ENCODE measurements around the gene PAPOLG. TPM values are rescaled to one million over a fixed set of nuclear protein-coding genes. Genes with fewer than 3 reads are reported as not detected.

Gene PAPOLG
- total RNA-seq (2022; extraction: Qiagen RNA extraction), result 7.9 to 9.7 TPM (median 8.3 TPM) in 5 replicates

DNA sequence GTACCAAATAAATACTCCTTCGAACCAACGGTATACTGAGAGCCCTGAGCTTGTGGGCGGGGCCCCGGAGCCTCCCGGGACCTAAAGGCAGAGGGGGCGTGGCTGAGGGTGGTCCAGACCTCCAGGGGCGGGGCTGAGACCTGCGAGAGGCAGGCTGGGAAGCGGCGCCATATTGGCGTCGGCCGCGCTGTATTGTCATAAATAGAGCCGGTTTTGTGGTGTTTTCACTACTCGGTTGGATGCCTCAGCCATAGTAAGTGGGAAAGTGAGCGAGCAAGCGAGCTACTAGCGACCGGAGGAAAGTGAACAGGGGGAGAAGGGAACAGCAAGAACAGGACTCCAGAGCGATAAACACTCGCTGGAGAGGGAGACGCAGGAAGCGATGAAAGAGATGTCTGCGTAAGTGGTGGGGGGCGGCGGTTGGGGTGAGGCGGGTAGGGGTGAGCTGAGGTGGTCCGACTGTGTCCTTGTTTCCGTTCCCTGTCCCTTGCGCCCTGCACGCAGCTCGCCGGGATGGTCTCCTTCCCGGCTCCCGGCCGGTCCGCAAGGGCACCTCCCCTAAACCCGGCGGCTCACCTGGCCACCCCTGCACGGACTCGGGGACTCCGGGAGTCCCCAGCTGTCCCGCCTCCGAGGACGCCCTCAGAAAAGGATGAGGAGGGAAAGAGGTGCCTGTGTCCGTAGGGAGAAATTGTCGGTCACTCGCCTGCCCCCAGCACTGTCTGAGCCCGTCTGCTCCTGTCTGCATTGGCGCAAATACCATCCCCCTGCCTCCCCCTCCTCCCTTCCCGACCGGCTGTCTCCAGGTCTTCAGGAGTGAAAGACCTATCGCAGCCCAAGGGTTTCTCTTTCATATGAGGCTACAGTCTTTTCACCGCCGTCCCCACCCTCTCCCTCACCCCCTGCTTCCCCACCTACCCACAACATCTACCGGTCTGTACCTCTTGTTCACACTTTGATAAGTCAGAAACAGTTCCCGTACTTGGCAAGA is at the start of gene PAPOLG:
Gene PAPOLG, plus strand, starts transcription at position 172 of the 991 bp plus-strand sequence. Its CDS starts 211 bp downstream, at position 383.

Other genes with a start within 250 kb of the PAPOLG start
- gene BCL11A, start 202.6 kb upstream of the PAPOLG start, total RNA-seq (2022; extraction: Qiagen RNA extraction), result 0.04 to 0.20 TPM (median 0.10 TPM) in 4 of 5 replicates, not detected in the other
- gene REL, start 125.3 kb downstream of the PAPOLG start, total RNA-seq (2022; extraction: Qiagen RNA extraction), result 1.7 to 3.6 TPM (median 2.6 TPM) in 5 replicates